ENCODE measurements around the gene TRPM3.

GRCh38 chr9:70868041-70868440 lies 253.4 kb downstream of the TRPM3 start:
- TF ChIP-seq EZH2phosphoT487 (IDR thresholded peaks at IDR 0.05; ENCODE audit: low read depth) (no peak), CTCF (IDR thresholded peaks at IDR 0.05; ENCODE audit: low read depth, low read length) (no peak)

Data from OCI-LY3 (cell line).